HT-29 (cell line): ENCODE data around the gene DOLK. TPM values are rescaled to one million over a fixed set of nuclear protein-coding genes. Genes with fewer than 3 reads are reported as not detected.

Experiments used
- DNase-seq: peaks from one replicate; pipeline ENCODE4 v3.0.0-alpha.2; 2015; ENCODE audit warnings: low spot score
- total RNA-seq: library from RNA; depleted of rRNA; stranded (reverse); fragments of >200 nt; shearing (Covaris generic); gene quantifications from 2 replicates; pipeline ENCODE4 v1.2.3, GENCODE V29; 2014

Gene DOLK
- total RNA-seq, 1 experiment from 2014 or later, result 29.0 TPM

DNA sequence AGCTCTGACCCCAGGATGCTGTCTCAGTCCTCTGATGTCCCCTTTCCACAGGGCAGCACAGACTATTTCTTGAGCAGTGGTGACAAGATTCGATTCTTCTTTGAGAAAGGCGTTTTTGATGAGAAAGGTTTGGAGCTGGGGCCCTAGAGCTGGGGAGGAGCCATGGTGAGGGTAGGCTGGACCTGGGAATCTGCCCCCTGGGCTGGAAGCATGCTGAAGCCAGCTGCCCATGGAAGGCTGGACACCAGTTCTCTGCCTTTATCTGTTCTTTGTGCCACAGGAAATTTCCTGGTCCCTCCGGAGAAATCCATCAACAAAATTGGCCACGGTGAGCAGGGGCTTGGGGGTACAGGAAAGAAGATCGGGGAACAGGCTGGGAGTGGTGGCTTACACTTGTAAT, 13.7 kb downstream of the DOLK start:
- DNase-seq, result no peak

DNA sequence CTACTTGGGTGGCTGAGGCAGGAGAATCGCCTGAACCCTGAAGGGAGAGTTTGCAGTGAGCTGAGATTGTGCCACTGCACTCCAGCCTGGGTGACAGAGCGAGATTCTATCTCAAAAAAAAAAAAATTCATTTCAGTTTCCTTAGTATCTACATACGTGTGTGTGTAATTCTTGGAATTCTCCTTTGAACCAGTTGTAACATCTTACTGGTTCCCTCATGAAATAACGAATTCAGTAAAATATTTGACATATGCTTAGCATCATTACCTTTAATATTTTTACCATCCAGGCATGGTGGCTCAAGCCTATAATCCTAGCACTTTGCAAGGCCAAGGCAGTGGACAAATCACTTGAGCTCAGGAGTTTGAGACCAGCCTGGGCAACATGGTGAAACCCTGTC, 17.8 kb downstream of the DOLK start:
- DNase-seq, result no peak

DNA sequence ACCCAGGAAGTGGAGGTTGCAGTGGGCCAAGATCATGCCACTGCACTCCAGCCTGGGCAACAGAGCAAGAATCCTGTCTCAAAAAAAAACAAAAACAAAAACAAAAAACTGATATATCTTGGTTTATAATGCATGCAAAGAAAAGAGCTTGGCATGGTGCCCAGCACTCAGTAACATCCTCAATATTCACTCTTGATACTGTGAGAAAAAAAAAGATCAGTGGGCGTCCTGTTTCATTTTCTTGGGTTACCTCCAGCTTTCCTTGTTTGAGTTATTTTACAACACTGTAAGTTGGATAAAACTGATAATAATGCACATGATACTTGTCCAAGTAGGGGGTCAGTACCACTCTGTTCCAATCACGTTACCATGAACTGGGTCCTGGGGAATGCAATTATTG, 18.8 kb downstream of the DOLK start:
- DNase-seq, result no peak

DNA sequence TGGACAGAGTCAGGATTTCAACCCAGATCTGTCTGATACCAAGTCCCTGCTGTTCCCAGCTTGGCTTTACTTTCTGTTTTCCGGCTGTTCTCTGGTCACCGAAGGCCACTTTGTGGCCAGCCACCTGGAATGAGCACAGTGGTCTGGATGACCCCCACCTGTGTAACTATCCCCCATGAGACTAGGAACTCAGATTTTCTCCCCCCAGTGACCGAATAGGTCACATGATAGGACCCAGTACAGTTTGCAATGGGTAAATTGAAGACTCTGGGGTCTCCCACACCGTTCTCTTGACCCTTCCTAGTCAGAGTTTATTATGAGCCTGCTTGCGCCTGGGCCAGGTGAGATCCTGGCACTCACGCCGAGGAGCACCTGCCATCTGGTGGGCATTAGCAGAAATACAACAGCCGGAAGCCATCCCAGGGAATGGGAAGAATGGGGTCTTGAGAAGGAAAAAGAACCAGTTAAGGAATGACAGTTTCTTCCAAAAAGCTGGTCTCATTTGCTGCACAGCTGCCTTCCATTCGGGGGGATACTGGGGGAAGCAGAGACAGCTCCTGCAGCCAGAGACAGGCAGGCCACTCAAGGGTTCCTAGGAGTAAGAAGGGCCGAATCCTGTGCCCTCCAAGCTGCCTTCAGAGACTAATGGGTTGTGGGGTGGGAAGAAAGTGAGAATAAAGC, 19.5 kb downstream of the DOLK start:
- DNase-seq, result peak; percentile 75

DNA sequence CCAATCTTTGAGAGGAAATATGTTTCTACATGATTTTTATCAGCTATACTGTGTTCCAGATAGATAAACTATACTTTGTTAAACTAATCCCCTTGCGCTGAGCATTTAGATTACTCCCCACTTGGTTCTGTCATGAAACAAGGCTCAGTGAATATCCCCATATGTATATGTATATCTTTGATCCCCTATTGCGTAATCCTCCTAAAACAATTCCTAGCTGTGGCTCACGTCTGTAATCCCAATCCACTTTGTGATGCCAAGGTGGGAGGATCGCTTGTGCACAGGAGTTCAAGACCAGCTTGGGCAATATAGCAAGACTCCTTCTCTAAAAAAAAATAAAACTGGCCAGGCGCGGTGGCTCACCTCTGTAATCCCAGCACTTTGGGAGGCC, 23.9 kb downstream of the DOLK start:
- no peak for DNase-seq

DNA sequence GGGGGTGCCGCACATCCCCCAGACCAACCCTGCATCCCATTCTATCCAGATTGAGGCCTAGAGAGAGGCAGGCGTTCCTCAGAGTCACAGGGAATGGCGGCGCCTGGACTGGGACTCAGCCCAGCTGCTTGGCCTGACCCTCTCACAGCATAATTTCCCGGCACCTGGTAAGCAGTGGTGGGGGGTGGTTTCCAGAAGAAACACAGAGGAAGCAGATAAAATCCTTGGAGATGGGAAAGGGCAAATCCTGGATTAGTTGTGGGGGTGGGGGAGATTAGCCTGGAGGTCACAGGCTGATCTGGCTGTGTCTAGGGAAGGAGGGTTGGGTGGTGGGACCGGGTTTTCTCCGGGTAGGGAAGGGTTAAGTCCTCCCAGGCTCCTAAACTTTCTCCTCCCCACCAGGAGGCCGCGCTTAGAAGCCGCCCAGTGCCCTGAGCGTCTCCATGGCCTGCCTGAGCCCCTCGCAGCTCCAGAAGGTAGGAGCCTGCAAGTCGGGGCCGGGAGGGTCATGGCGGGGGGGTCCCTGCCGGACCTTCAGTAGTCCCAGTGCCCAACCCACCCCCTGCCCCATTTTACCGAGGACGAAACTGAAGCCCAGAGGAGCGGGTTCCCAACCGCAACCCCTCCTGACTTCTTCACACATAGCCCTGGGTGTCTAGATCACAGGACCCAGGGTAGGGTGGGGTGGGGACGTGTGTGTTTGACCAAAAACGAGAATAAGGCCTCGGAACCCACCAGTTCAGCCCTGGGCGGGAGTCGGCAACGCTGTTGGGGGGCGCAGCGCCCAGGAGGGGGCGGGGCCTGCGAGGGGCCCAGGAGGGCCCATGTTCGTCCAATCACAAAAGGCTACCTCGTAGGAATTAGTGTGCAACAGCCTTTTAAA, 25.3 kb downstream of the DOLK start:
- DNase-seq, result no peak

DNA sequence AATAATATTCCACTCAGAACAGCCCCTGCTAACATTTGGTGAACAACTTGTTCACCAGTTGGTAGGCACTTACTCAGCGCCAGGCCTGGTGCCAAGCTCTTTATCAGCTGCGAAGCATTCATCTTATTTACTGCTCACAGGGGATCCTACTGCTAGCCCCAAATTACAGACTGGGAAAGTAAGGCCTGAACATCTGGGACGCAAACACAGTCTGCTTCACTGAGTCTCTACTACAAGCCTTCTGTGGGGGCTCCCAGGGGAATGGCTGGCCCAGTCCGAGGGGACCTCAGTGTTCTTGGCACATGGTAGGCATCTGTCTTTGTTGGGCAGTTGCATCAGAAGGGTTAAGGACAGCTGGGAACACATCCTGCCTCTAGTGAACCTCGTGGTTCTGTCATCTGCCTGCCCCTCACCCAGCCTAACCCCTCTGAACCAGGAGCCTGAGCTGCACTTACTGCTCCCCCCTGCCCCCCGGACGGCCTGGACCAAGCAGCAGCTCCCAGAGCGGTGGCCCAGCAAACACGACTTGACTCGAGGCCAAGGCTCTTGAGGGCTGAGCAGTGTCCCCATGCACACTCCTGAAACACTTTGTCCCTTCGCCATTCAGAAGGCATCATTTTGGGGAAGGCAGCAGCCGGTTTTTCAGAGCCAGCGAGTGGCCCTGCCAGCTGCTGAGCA, 26.9 kb downstream of the DOLK start, which contains the start of gene PHYHD1:
Gene PHYHD1, plus strand, starts transcription at position 602 of the 678 bp plus-strand sequence. CDS start 1,342 bp downstream, outside the sequence.
- DNase-seq, result no peak

DNA sequence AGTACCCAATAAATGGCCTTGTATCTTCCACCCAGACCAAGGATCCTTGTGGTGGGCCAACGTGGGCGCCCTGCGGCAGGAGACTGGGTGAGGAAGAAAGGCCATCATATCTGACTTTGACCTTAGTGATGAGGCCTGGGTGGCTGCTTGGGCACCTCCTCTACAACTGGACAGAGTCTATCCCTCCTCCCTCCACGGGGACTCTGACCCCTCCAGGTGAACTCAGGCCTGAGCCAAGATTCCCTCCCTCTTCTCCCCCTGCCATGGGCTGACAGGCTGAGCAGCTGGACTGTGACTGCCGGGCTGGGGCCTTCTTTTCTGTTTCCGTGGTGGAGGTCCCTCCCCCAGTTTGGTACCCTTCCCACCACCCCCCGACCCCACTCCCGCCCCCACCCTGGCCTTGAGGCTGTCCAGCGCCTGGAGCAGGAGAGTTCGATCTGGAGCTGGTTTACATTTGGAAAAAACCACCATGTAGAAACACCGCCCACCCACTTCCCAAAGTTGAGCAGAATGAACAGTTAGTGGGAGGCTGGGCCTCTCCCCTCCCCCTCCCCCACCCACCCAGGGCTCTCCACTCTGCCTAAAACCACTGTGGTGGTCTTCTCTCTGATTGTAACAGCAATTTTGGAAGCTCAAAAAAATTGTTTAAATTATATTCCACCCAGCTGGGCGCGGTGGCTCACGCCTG, 27.9 kb downstream of the DOLK start:
- no peak for DNase-seq

DNA sequence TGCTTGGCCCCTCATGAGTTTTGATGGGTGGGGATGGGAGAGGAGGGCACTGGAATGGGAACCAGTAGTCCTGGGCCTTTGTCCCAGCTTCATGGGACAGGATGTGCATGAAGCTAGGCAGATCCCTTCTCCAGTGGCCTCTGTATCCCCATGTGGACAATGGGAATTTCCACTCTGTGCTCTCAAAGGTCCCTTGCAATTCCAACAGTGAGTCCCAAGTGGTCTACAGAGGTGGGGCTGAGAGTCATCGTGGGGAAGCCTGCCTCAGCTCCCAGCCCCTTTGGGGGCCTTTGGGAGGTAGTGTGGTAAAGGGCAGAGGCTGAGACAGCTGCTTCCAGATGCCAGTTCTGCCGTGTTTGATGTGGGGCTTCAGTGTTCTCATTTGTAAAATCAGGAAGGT, 28.5 kb downstream of the DOLK start:
- no peak for DNase-seq

DNA sequence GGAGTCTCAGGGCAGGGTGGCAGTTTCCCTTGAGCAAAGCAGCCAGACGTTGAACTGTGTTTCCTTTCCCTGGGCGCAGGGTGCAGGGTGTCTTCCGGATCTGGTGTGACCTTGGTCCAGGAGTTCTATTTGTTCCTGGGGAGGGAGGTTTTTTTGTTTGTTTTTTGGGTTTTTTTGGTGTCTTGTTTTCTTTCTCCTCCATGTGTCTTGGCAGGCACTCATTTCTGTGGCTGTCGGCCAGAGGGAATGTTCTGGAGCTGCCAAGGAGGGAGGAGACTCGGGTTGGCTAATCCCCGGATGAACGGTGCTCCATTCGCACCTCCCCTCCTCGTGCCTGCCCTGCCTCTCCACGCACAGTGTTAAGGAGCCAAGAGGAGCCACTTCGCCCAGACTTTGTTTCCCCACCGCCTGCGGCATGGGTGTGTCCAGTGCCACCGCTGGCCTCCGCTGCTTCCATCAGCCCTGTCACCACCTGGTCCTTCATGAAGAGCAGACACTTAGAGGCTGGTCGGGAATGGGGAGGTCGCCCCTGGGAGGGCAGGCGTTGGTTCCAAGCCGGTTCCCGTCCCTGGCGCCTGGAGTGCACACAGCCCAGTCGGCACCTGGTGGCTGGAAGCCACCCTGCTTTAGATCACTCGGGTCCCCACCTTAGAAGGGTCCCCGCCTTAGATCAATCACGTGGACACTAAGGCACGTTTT, 30.1 kb downstream of the DOLK start:
- DNase-seq, result no peak

DNA sequence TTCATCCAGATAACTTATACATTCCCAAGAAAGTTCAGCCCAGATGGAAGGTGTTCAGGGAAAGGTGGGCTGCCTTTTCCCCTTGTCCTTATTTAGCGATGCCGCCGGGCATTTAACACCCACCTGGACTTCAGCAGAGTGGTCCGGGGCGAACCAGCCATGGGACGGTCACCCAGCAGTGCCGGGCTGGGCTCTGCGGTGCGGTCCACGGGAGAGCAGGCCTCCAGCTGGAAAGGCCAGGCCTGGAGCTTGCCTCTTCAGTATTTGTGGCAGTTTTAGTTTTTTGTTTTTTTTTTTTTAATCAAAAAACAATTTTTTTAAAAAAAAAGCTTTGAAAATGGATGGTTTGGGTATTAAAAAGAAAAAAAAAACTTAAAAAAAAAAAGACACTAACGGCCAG, 30.7 kb downstream of the DOLK start:
- no peak for DNase-seq

DNA sequence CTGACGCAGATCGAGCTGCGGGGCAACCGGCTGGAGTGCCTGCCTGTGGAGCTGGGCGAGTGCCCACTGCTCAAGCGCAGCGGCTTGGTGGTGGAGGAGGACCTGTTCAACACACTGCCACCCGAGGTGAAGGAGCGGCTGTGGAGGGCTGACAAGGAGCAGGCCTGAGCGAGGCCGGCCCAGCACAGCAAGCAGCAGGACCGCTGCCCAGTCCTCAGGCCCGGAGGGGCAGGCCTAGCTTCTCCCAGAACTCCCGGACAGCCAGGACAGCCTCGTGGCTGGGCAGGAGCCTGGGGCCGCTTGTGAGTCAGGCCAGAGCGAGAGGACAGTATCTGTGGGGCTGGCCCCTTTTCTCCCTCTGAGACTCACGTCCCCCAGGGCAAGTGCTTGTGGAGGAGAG, 31.2 kb downstream of the DOLK start:
- DNase-seq, result no peak

DNA sequence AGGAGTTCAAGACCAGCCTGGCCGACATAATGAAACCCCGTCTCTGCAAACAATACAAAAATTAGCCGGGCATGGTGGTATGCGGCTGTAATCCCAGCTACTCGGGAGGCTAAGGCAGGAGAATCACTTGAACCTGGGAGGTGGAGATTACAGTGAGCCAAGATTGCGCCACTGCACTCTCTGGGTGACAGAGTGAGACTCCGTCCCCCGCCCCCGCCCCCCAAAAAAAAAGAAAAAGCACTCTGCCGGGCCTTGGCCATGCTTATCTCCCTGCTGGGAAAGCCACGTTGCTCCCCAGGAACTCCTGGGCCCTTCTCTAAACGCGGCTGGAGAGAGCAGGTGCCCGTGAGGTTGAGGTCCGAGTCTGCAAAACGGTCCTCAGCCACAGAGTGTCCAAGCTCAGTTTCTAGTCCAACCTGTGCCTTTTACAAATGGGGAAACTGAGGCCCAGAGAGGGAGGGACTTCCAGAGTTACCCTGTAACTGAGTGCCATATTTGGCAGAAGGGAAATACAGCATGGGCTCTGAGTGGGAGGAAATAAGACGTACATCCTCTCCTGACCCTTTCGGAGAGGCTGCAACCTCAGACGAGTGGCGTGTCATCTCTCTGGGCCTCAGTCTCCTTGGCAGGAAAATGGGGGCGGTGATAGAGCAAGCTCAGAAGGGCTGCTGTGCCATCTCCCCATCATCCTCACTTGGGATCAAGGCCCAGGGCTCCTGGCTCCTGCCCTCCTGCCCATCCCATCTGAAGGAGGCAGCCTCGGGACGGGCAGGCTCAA, 33.2 kb downstream of the DOLK start:
- no peak for DNase-seq

DNA sequence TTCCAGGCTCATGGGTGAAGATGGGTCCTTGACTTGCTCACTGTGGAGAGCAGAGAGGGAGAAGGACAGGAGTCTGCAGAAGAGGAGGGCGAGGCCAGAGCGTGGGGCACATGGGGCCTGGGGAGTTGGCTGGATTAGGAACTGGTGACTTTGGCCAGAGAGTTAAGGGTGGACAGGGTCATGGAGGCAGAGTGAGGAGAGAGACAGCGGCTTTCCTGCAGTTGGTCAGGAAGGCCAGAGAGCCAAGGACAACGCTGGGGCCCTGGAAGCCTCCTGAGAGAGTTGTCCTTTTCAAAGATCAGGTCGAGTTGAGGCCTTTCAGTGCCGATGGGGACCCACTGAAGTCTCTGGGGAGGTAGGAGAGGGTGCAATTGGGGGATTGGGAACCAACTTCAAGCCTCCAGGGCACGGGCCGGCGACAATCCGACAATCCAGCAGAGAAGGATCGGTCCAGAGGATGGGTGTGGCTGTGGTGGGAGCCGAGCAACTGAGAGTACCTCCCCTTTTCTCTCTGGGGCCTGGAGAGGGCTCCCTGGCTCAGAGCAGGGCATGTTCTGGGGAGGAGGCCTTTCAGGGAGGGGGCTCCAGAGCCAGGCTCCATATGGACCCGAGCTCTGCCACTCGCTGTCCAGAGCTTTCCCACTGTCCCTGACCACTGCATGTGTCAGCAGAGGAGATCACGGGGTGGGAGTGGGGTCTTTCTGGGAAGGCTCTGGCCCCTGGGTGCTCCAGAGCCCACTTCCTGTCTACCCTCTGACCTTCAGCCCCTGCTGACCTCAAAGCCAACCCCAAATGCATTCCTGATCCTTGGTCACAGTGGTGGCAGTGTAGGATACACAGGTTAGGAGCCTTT, 34.1 kb downstream of the DOLK start:
- DNase-seq, result no peak

DNA sequence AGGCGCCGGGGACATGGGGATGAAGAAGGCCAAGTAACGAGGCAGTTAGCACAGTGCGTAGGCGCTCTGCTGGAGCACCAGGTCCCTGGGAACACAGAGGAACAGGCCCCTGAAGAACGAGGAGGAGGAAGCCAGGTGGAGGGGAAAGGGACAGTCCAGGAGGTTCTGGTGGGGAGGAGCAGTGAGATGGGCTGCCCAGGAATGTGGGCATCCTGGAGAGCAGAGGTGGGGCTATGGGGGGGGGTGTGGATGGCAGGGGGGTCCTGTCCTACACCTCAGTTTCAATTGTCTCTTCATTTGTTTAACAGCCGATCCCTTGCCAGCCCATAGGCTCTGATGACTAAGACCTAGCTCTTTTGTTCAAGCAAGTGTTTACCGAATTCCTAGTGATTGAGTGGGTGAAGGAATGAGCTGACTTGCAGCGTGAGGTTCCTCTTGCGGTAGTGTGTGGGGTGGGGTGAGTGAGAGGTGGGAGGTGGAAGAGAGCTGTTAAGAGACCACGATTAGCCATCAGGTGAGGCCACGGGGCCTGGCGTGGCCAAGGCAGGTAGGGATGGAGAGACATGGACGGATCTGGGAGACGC, 35.0 kb downstream of the DOLK start:
- DNase-seq, result peak; percentile 47

DNA sequence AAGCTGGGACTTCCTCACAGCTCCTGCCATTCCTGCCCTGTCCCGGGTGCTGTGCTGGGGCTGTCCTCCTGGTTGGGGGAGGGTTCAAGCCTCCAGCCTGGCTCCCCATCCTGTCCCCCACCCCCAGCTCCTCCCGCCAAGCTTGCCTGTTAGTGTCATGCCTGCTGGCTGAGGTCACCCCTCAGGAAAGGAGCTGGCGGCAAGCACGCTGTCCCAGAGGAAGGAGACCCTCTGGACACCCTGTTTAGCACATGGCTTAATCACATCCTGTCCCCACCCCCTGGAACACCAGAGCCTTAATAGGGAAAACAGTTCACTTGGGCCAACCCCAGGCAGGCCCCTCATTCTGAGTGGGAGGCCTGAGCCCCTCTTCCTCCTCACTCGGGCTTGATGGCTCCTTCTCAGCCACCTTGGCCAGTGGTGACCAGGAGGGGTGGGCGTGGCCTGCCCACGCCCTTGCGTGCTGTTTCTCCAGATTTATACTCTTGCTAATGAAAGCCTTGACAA, 35.8 kb downstream of the DOLK start:
- no peak for DNase-seq

DNA sequence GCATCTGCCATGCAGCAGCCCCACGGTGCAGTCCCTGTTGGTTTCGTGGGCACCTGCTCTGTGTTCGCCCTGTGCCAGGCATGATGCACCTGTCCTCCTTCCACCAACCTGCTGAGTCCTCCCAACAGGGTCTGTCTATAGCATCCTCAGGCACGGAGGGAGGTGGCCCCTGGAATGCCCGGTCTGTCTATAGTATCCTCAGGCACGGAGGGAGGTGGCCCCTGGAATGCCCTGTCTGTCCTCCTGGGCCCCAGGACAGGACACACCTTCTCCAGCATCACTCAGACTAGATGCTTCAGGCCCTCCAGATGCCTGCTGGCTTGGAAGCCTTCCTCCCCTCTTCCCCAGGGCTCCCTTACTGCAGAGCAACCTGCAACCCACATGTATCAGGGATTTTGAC, 36.5 kb downstream of the DOLK start:
- DNase-seq, result no peak

DNA sequence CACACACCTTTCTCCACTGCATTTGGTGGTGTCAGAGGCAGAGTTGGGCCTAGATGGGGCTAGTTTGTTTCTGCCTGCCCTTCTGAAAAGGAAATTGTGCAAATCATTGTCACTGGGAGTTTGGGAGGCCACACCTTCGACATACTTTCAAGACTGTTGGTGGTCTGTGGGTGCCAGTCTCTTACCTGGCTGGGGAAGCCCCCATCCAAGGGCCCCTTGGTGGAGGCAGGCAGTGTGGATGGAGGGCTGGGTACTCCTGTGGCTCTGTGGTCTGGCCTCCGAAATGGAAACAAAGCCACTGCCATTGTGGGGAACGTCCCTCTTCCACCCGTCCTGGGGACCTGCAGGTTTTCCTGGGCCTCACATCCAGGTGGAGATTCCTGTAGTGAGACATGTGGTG, 37.5 kb downstream of the DOLK start:
- no peak for DNase-seq

DNA sequence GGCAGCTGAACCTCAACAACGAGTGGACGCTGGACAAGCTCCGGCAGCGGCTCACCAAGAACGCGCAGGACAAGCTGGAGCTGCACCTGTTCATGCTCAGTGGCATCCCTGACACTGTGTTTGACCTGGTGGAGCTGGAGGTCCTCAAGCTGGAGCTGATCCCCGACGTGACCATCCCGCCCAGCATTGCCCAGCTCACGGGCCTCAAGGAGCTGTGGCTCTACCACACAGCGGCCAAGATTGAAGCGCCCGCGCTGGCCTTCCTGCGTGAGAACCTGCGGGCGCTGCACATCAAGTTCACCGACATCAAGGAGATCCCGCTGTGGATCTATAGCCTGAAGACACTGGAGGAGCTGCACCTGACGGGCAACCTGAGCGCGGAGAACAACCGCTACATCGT, 39.0 kb downstream of the DOLK start:
- DNase-seq, result no peak
